Nephron progenitor cell (in vitro differentiated cells): ENCODE data around the gene PDPN.
A peak's percentile ranks its signal among the peaks of the same experiment; 100 is the strongest.

Experiments
- DNase-seq: peaks from one replicate; pipeline ENCODE4 v3.0.0; 2021
- H3K27ac Mint-ChIP-seq: 2 replicates; pipeline ENCODE4 v1.8.0; 2021; ENCODE audit warnings: mild to moderate bottlenecking, moderate library complexity, mixed read lengths
- H3K27me3 Mint-ChIP-seq: 2 replicates; pipeline ENCODE4 v1.8.0; 2021; ENCODE audit warnings: mild to moderate bottlenecking, low read depth, mixed read lengths; ENCODE audit not compliant: poor library complexity
- H3K36me3 Mint-ChIP-seq: 2 replicates; pipeline ENCODE4 v1.8.0; 2021; ENCODE audit warnings: low read depth, mixed read lengths
- H3K4me1 Mint-ChIP-seq: 2 replicates; pipeline ENCODE4 v1.8.0; 2021; ENCODE audit warnings: mixed read lengths
- H3K4me3 Mint-ChIP-seq: 2 replicates; pipeline ENCODE4 v1.8.0; 2021; ENCODE audit warnings: mild to moderate bottlenecking, moderate library complexity, mixed read lengths
- H3K9me3 Mint-ChIP-seq: 2 replicates; pipeline ENCODE4 v1.8.0; 2021; ENCODE audit warnings: mild to moderate bottlenecking, moderate library complexity, mixed read lengths
- CTCF ChIP-seq: fragments of 200-600 bp; sonication (generic); IDR thresholded peaks from 2 replicates; pipeline ENCODE4 v1.5.0; 2021; ENCODE audit warnings: antibody characterized with exemption

PDPN gene

GRCh38 chr1:13597166-13597565 is 13.5 kb downstream of the PDPN start:
- Mint-ChIP-seq H3K4me3 (no peak overlapping the region), H3K27me3 (peaks cover 8% of the 10 kb centered on the region), H3K36me3 (no peaks in the 10 kb centered on the region), H3K27ac (no peak overlapping the region), H3K4me1 (peaks cover 16% of the 10 kb centered on the region), H3K9me3 (no peaks in the 10 kb centered on the region)
- no peak for DNase-seq
- no peak for TF ChIP-seq CTCF

GRCh38 chr1:13600762-13601453 is 17.3 kb downstream of the PDPN start:
- Mint-ChIP-seq H3K4me1 (no peaks in the 10 kb centered on the region), H3K27me3 (peaks cover 8% of the 10 kb centered on the region), H3K27ac (no peak overlapping the region), H3K36me3 (no peaks in the 10 kb centered on the region), H3K4me3 (no peak overlapping the region), H3K9me3 (no peaks in the 10 kb centered on the region)
- TF ChIP-seq CTCF: no peak
- DNase-seq: no peak

GRCh38 chr1:13604176-13604575 is 20.5 kb downstream of the PDPN start:
- Mint-ChIP-seq H3K27me3 (peaks cover 2% of the 10 kb centered on the region), H3K4me1 (no peaks in the 10 kb centered on the region), H3K9me3 (no peaks in the 10 kb centered on the region), H3K4me3 (no peak overlapping the region), H3K36me3 (peaks cover 11% of the 10 kb centered on the region), H3K27ac (peak overlapping the region; percentile 33)
- DNase-seq: no peak
- no peak for TF ChIP-seq CTCF

GRCh38 chr1:13604721-13605120 is 21.1 kb downstream of the PDPN start:
- Mint-ChIP-seq H3K36me3 (peaks cover 17% of the 10 kb centered on the region), H3K27ac (no peak overlapping the region), H3K9me3 (no peaks in the 10 kb centered on the region), H3K4me1 (no peaks in the 10 kb centered on the region), H3K4me3 (no peak overlapping the region), H3K27me3 (peaks cover 2% of the 10 kb centered on the region)
- no peak for DNase-seq
- TF ChIP-seq CTCF: no peak

- no peak for TF ChIP-seq CTCF
- H3K27me3 Mint-ChIP-seq: peaks cover 2% of the 10 kb centered on the region
- peaks cover 19% of the 10 kb centered on the region for H3K36me3 Mint-ChIP-seq
Observed at GRCh38 chr1:13605159-13605558, 21.5 kb downstream of the PDPN start.

GRCh38 chr1:13607002-13607401 is 23.4 kb downstream of the PDPN start:
- peaks cover 3% of the 10 kb centered on the region for H3K9me3 Mint-ChIP-seq
- no peaks in the 10 kb centered on the region for H3K4me1 Mint-ChIP-seq
- H3K27ac Mint-ChIP-seq: no peak overlapping the region
- peaks cover 2% of the 10 kb centered on the region for H3K27me3 Mint-ChIP-seq
- DNase-seq: no peak
- peaks cover 30% of the 10 kb centered on the region for H3K36me3 Mint-ChIP-seq
- TF ChIP-seq CTCF: no peak
- no peak overlapping the region for H3K4me3 Mint-ChIP-seq

More at GRCh38 chr1:13605159-13605558, 21.5 kb downstream of the PDPN start:
- no peaks in the 10 kb centered on the region for H3K4me1 Mint-ChIP-seq
- no peak for DNase-seq
- H3K9me3 Mint-ChIP-seq: peaks cover 1% of the 10 kb centered on the region
- H3K4me3 Mint-ChIP-seq: no peak overlapping the region
- H3K27ac Mint-ChIP-seq: no peak overlapping the region
